H9 (cell line): ENCODE data around the gene ZSCAN2. TPM values are rescaled to one million over a fixed set of nuclear protein-coding genes. Genes with fewer than 3 reads are reported as not detected.

Source experiments
- DNase-seq: peaks from one replicate; pipeline ENCODE4 v3.0.0-alpha.2; 2017
- H2AFZ ChIP-seq: one replicate; pipeline ENCODE4 v1.6.1; 2013; ENCODE audit warnings: mild to moderate bottlenecking, low read length, control low read depth, moderate library complexity
- H2AK5ac ChIP-seq: 2 replicates; pipeline ENCODE4 v1.6.1; 2013; ENCODE audit warnings: low read length, control low read depth, mixed read lengths; ENCODE audit not compliant: insufficient read length
- H2BK120ac ChIP-seq: one replicate; pipeline ENCODE4 v1.6.1; 2013; ENCODE audit warnings: low read depth, mild to moderate bottlenecking, low read length, control low read depth, inconsistent platforms; ENCODE audit not compliant: poor library complexity, severe bottlenecking
- H2BK12ac ChIP-seq: 2 replicates; pipeline ENCODE4 v1.6.1; 2013; ENCODE audit warnings: low read length, control low read depth, mixed read lengths, low read depth; ENCODE audit not compliant: insufficient read length
- H2BK15ac ChIP-seq: 2 replicates; pipeline ENCODE4 v1.6.1; 2013; ENCODE audit warnings: low read depth, low read length, control low read depth
- H2BK20ac ChIP-seq: one replicate; pipeline ENCODE4 v1.6.1; 2013; ENCODE audit warnings: low read depth, mild to moderate bottlenecking, low read length, control low read depth, inconsistent platforms; ENCODE audit not compliant: poor library complexity, severe bottlenecking
- H2BK5ac ChIP-seq: 2 replicates; pipeline ENCODE4 v1.6.1; 2013; ENCODE audit warnings: low read length, control low read depth, mixed read lengths; ENCODE audit not compliant: insufficient read length
- H3K14ac ChIP-seq: 2 replicates; pipeline ENCODE4 v1.6.1; 2013; ENCODE audit warnings: low read length, control low read depth; ENCODE audit not compliant: insufficient read depth
- H3K18ac ChIP-seq: 2 replicates; pipeline ENCODE4 v1.6.1; 2013; ENCODE audit warnings: low read depth, mild to moderate bottlenecking, mixed read lengths, low read length, control low read depth; ENCODE audit not compliant: insufficient read length
- H3K23ac ChIP-seq: 2 replicates; pipeline ENCODE4 v1.6.1; 2013; ENCODE audit warnings: low read length, control low read depth, mixed read lengths, low read depth; ENCODE audit not compliant: insufficient read length
- H3K23me2 ChIP-seq: 2 replicates; pipeline ENCODE4 v1.6.1; 2013; ENCODE audit warnings: low read depth, mild to moderate bottlenecking, mixed read lengths, low read length, control low read depth; ENCODE audit not compliant: insufficient read length, poor library complexity, severe bottlenecking
- H3K27ac ChIP-seq: 2 replicates; pipeline ENCODE4 v1.5.1; 2013; ENCODE audit warnings: low read length, control low read depth, mixed read lengths, low read depth; ENCODE audit not compliant: insufficient read length
- H3K27me3 ChIP-seq: 2 replicates; pipeline ENCODE4 v1.6.1; 2013; ENCODE audit warnings: low read length, control low read depth, inconsistent platforms; ENCODE audit not compliant: insufficient read depth
- H3K4ac ChIP-seq: 2 replicates; pipeline ENCODE4 v1.6.1; 2013; ENCODE audit warnings: low read depth, mild to moderate bottlenecking, control low read depth, inconsistent platforms, low read length, moderate library complexity
- H3K4me1 ChIP-seq: 2 replicates; pipeline ENCODE4 v1.6.1; 2013; ENCODE audit warnings: low read length, control low read depth, inconsistent platforms; ENCODE audit not compliant: insufficient read depth
- H3K4me2 ChIP-seq: 2 replicates; pipeline ENCODE4 v1.6.1; 2013; ENCODE audit warnings: low read length, control low read depth, mixed read lengths; ENCODE audit not compliant: insufficient read length, insufficient read depth
- H3K56ac ChIP-seq: 2 replicates; pipeline ENCODE4 v1.6.1; 2013; ENCODE audit warnings: low read depth, mild to moderate bottlenecking, mixed read lengths, low read length, control low read depth; ENCODE audit not compliant: insufficient read length
- H3K79me1 ChIP-seq: 2 replicates; pipeline ENCODE4 v1.6.1; 2013; ENCODE audit warnings: low read depth, mild to moderate bottlenecking, moderate library complexity, low read length, control low read depth, inconsistent platforms; ENCODE audit not compliant: insufficient read depth, poor library complexity, severe bottlenecking
- H3K79me2 ChIP-seq: 2 replicates; pipeline ENCODE4 v1.6.1; 2013; ENCODE audit warnings: low read length, control low read depth, inconsistent platforms; ENCODE audit not compliant: insufficient read depth
- H3K9ac ChIP-seq: 2 replicates; pipeline ENCODE4 v1.6.1; 2013; ENCODE audit warnings: low read length, control low read depth, mixed read lengths; ENCODE audit not compliant: insufficient read length; ENCODE audit errors: extremely low read depth
- H3K9me3 ChIP-seq: one replicate; pipeline ENCODE4 v1.6.1; 2013; ENCODE audit warnings: low read depth, low read length, inconsistent platforms; ENCODE audit not compliant: control insufficient read depth
- H3T11ph ChIP-seq: one replicate; pipeline ENCODE4 v1.6.1; 2013; ENCODE audit warnings: mild to moderate bottlenecking, low read length, control low read depth, inconsistent platforms
- H4K20me1 ChIP-seq: one replicate; pipeline ENCODE4 v1.6.1; 2013; ENCODE audit not compliant: control insufficient read depth, insufficient read length, insufficient read depth
- H4K5ac ChIP-seq: 2 replicates; pipeline ENCODE4 v1.6.1; 2013; ENCODE audit warnings: low read depth, mild to moderate bottlenecking, mixed read lengths, low read length, control low read depth; ENCODE audit not compliant: insufficient read length
- H4K8ac ChIP-seq: replicated peaks from 2 replicates; pipeline ENCODE4 v1.6.1; 2013; ENCODE audit warnings: low read length, control low read depth, mixed read lengths, low read depth; ENCODE audit not compliant: insufficient read length
- H4K91ac ChIP-seq: 2 replicates; pipeline ENCODE4 v1.6.1; 2013; ENCODE audit warnings: low read depth, mild to moderate bottlenecking, moderate library complexity, mixed read lengths, low read length, control low read depth; ENCODE audit not compliant: insufficient read length
- H3K27ac Mint-ChIP-seq, 3 experiments: 2 replicates in 2 of 3; 3 replicates in 1 of 3; pipeline ENCODE4 v1.8.0; 2020 to 2021; ENCODE audit warnings: mixed read lengths in 3 of 3, mild to moderate bottlenecking in 1 of 3, moderate library complexity in 1 of 3
- H3K27me3 Mint-ChIP-seq: 2 replicates; pipeline ENCODE4 v1.8.0; 2021; ENCODE audit warnings: low read depth, mild to moderate bottlenecking, moderate library complexity, mixed read lengths
- H3K36me3 Mint-ChIP-seq, 3 experiments: 2 replicates in 2 of 3; 3 replicates in 1 of 3; pipeline ENCODE4 v1.8.0; 2020 to 2021; ENCODE audit warnings: low read depth in 3 of 3, mixed read lengths in 3 of 3; ENCODE audit not compliant: insufficient read depth in 1 of 3
- H3K4me1 Mint-ChIP-seq, 2 experiments: 2 replicates each; pipeline ENCODE4 v1.8.0; 2020; ENCODE audit warnings: mixed read lengths in 2 of 2
- H3K4me3 Mint-ChIP-seq, 2 experiments: 2 replicates in 1 of 2; 3 replicates in 1 of 2; pipeline ENCODE4 v1.8.0; 2020 to 2021; ENCODE audit warnings: mild to moderate bottlenecking in 2 of 2, mixed read lengths in 2 of 2, moderate library complexity in 1 of 2
- H3K9me3 Mint-ChIP-seq, 2 experiments: 2 replicates in 1 of 2; 3 replicates in 1 of 2; pipeline ENCODE4 v1.8.0; 2020; ENCODE audit warnings: mild to moderate bottlenecking in 2 of 2, mixed read lengths in 2 of 2, moderate library complexity in 1 of 2
- WGBS: extraction: QIAGEN DNeasy Blood & Tissue Kit; methylation state at CpG from one replicate; pipeline ENCODE4 v1.1.7; 2013; ENCODE audit warnings: missing lambda C conversion rate, low lambda C conversion rate, mixed read lengths; ENCODE audit not compliant: insufficient read length; ENCODE audit errors: extremely low coverage; 5-methylcytosine and 5-hydroxymethylcytosine counted together
- total RNA-seq: library from RNA; stranded (reverse); gene quantifications from 2 replicates; pipeline ENCODE4 v1.2.1, GENCODE V29; 2021
- TF ChIP-seq, protein P1 (sequence below): fragments of 200-600 bp; sonication (generic); conservative IDR thresholded peaks from 3 replicates; pipeline ENCODE4 v1.8.0; 2021; ENCODE audit warnings: antibody characterized with exemption, mild to moderate bottlenecking

The ZSCAN2 gene
- total RNA-seq, 1 experiment from 2014 or later = 28.4 TPM

- no peak overlapping the region for H3K4me2 ChIP-seq
- no peak overlapping the region for H4K8ac ChIP-seq
- H2BK20ac ChIP-seq = no peak overlapping the region
- no peak overlapping the region for H4K5ac ChIP-seq
- no peaks in the 10 kb centered on the region; the same call in 1 of the 2 replicates for H3K4me1 ChIP-seq
- H3K14ac ChIP-seq = no peak overlapping the region
- peaks cover 8 to 18% of the 10 kb centered on the region in 2 experiments for H3K9me3 Mint-ChIP-seq
- no peak overlapping the region for H3K27ac Mint-ChIP-seq
- H3K23ac ChIP-seq = no peak overlapping the region
- H4K91ac ChIP-seq = no peak overlapping the region
- H3K4ac ChIP-seq = no peak overlapping the region
- H3K27ac ChIP-seq = no peak overlapping the region
- no peaks in the 10 kb centered on the region for H3K23me2 ChIP-seq
- no peak overlapping the region for H3K9ac ChIP-seq
- no peak overlapping the region for H2AK5ac ChIP-seq
- H2BK5ac ChIP-seq = no peak overlapping the region
- H2BK12ac ChIP-seq = no peak overlapping the region
- H3K56ac ChIP-seq = no peak overlapping the region
- H3K27me3 Mint-ChIP-seq = peaks cover 34% of the 10 kb centered on the region
- no peaks in the 10 kb centered on the region for H3K79me2 ChIP-seq
- H3K4me3 Mint-ChIP-seq = no peak overlapping the region
- no peak overlapping the region for H3T11ph ChIP-seq
- H3K79me1 ChIP-seq = no peaks in the 10 kb centered on the region
- DNase-seq = no peak
- no peak overlapping the region for H2AFZ ChIP-seq
- H2BK120ac ChIP-seq = no peak overlapping the region
- TF ChIP-seq, protein P1, sequence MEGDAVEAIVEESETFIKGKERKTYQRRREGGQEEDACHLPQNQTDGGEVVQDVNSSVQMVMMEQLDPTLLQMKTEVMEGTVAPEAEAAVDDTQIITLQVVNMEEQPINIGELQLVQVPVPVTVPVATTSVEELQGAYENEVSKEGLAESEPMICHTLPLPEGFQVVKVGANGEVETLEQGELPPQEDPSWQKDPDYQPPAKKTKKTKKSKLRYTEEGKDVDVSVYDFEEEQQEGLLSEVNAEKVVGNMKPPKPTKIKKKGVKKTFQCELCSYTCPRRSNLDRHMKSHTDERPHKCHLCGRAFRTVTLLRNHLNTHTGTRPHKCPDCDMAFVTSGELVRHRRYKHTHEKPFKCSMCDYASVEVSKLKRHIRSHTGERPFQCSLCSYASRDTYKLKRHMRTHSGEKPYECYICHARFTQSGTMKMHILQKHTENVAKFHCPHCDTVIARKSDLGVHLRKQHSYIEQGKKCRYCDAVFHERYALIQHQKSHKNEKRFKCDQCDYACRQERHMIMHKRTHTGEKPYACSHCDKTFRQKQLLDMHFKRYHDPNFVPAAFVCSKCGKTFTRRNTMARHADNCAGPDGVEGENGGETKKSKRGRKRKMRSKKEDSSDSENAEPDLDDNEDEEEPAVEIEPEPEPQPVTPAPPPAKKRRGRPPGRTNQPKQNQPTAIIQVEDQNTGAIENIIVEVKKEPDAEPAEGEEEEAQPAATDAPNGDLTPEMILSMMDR = no peak
- no peaks in the 10 kb centered on the region for H3K27me3 ChIP-seq
- peaks cover 28 to 32% of the 10 kb centered on the region in 2 experiments for H3K4me1 Mint-ChIP-seq
- H2BK15ac ChIP-seq = no peak overlapping the region
- no peak overlapping the region for H3K18ac ChIP-seq
- peaks cover 0 to 13% (median 10%) of the 10 kb centered on the region in 3 experiments; a peak in 3 of 7 replicates for H3K36me3 Mint-ChIP-seq
- no peaks in the 10 kb centered on the region for H4K20me1 ChIP-seq
- no peaks in the 10 kb centered on the region for H3K9me3 ChIP-seq
- no CpG with 5 or more reads among the region's 2 CpGs for WGBS
Observed at GRCh38 chr15:84590406-84590805, 10.4 kb upstream of the ZSCAN2 start.
